HepG2 (cell line): ENCODE data around the gene CPA5. TPM values are rescaled to one million over a fixed set of nuclear protein-coding genes. Genes with fewer than 3 reads are reported as not detected.

Experiments
- ATAC-seq: fragments of 200-7000 bp; cut with Tn5 transposase; 3 replicates; pipeline ENCODE4 v1.9.1; 2020; ENCODE audit warnings: mild to moderate bottlenecking, moderate library complexity
- BruUV-seq: library from RNA; stranded (reverse); fragments of 400-500 nt; replicated peaks from 2 replicates; lab custom pipeline; 2021; lab: Mats Ljungman, UMichigan
- CTCF ChIA-PET: fragments of 300-600 bp; formaldehyde crosslinking; extraction: SDS; loops from one replicate; lab custom pipeline; 2021; ENCODE audit warnings: low total read pairs, inconsistent platforms, low intra/inter-chr PET ratio; lab: Yijun Ruan, JAX
- POLR2A ChIA-PET: fragments of 350-600 bp; sonication (Branson Sonifier 250); formaldehyde crosslinking; loops from one replicate; lab custom pipeline; 2020; ENCODE audit warnings: antibody characterized with exemption, inconsistent platforms; lab: Yijun Ruan, JAX
- DNase-seq: peaks from one replicate; pipeline ENCODE4 v3.0.0-alpha.2; 2015; ENCODE audit warnings: low spot score
- FAIRE-seq: peaks from 3 replicates; lab custom pipeline; 2011; peaks lifted over from hg19 to GRCh38; lab: Jason Lieb, UNC
- H2AFZ ChIP-seq: one replicate; pipeline ENCODE4 v1.6.1; 2011; ENCODE audit warnings: low read length, inconsistent platforms
- H3K27ac ChIP-seq: fragments of 300-600 bp; 3 replicates; pipeline ENCODE4 v1.8.0; 2011; ENCODE audit warnings: mixed run types, mild to moderate bottlenecking, mixed read lengths, low read length, inconsistent platforms; ENCODE audit not compliant: insufficient read depth; ENCODE audit errors: extremely low read length
- H3K27me3 ChIP-seq, 2 experiments: fragments of 200-600 bp in 1 of 2; 2 replicates in 1 of 2; 3 replicates in 1 of 2; pipeline versions ENCODE4 v1.6.0 to v1.8.0; 2011; ENCODE audit warnings: low read length in 2 of 2, mild to moderate bottlenecking in 2 of 2, moderate library complexity in 2 of 2, inconsistent platforms in 1 of 2; ENCODE audit not compliant: insufficient read depth in 2 of 2, control insufficient read depth in 1 of 2
- H3K36me3 ChIP-seq, 2 experiments: fragments of 200-600 bp in 1 of 2; replicated peaks in 1 of 2; 2 replicates in 1 of 2; 3 replicates in 1 of 2; pipeline versions ENCODE4 v1.5.1 to v1.8.0; 2011; ENCODE audit warnings: low read length in 2 of 2, inconsistent platforms in 1 of 2; ENCODE audit not compliant: insufficient read depth in 2 of 2, control insufficient read depth in 1 of 2
- H3K4me1 ChIP-seq: 2 replicates; pipeline ENCODE4 v1.5.1; 2012; ENCODE audit warnings: low read length, inconsistent platforms; ENCODE audit not compliant: insufficient read depth
- H3K4me2 ChIP-seq: 2 replicates; pipeline ENCODE4 v1.6.0; 2011; ENCODE audit warnings: low read depth, low read length, inconsistent platforms
- H3K4me3 ChIP-seq, 3 experiments: fragments of 200-600 bp in 1 of 3; sonication (generic), shearing (Covaris generic) in 1 of 3; replicated peaks in 1 of 3; 2 replicates each; pipeline ENCODE4 v1.5.1; 2011 to 2016; ENCODE audit warnings: low read length in 3 of 3, inconsistent platforms in 2 of 3, low read depth in 2 of 3, mild to moderate bottlenecking in 2 of 3, control low read depth in 1 of 3, mixed read lengths in 1 of 3; ENCODE audit not compliant: insufficient read depth in 1 of 3
- H3K79me2 ChIP-seq: one replicate; pipeline ENCODE4 v1.6.1; 2011; ENCODE audit warnings: low read length, inconsistent platforms; ENCODE audit not compliant: insufficient read depth
- H3K9ac ChIP-seq: 2 replicates; pipeline ENCODE4 v1.6.0; 2011; ENCODE audit warnings: mild to moderate bottlenecking, low read depth, low read length, inconsistent platforms; ENCODE audit not compliant: insufficient read depth
- H3K9me3 ChIP-seq: 2 replicates; pipeline ENCODE4 v1.5.1; 2012; ENCODE audit warnings: mild to moderate bottlenecking, low read length
- H4K20me1 ChIP-seq: 2 replicates; pipeline ENCODE4 v1.6.0; 2011; ENCODE audit warnings: inconsistent platforms, mild to moderate bottlenecking, low read length, moderate library complexity; ENCODE audit not compliant: insufficient read depth
- ZBTB40 ChIP-seq, 2 experiments: fragments of 450-650 bp in 1 of 2; sonication (generic) in 1 of 2; formaldehyde crosslinking in 1 of 2; IDR thresholded peaks; 2 replicates each; pipeline versions ENCODE4 v1.6.1 to v1.8.0; 2016 to 2022; ENCODE audit warnings: antibody characterized with exemption in 1 of 2, mild to moderate bottlenecking in 1 of 2, missing genetic modification reagents in 1 of 2
- ZFP36L1 ChIP-seq: sonication (generic); formaldehyde crosslinking; IDR thresholded peaks from 2 replicates; pipeline ENCODE4 v1.8.0; 2022; ENCODE audit warnings: mild to moderate bottlenecking, missing genetic modification reagents, moderate library complexity
- ZNF780A ChIP-seq: sonication (generic); formaldehyde crosslinking; IDR thresholded peaks from 2 replicates; pipeline ENCODE4 v1.8.0; 2022; ENCODE audit warnings: mild to moderate bottlenecking, missing genetic modification reagents, moderate library complexity
- WGBS: methylation state at CpG from one replicate; pipeline ENCODE4 v1.1.6; 2017; ENCODE audit warnings: low lambda C conversion rate; 5-methylcytosine and 5-hydroxymethylcytosine counted together
- in situ Hi-C: cut with HindIII; loops from 2 replicates; pipeline ENCODE4 v1.10.0; 2017; ENCODE audit warnings: low pct_unique_long_range_greater_than_20kb; ENCODE audit not compliant: extremely low pct_ligation_motif_present
- intact Hi-C: fragments of 100-400 bp; cut with micrococcal nuclease; formaldehyde crosslinking; loops from one replicate; pipeline ENCODE4 v1.10.0; 2022; ENCODE audit not compliant: unreplicated experiment
- polyA plus RNA-seq, 8 experiments: library from polyadenylated mRNA; depleted of rRNA in 3 of 8; stranded (reverse) in 7 of 8; unstranded in 1 of 8; fragments of >200 nt; fragmentation: Illumina TruSeq in 4 of 8; extraction: Trizol in 4 of 8; gene quantifications; 2 replicates each; pipeline versions ENCODE4 v1.2.1 to v1.2.3, GENCODE V29; 2011 to 2016; ENCODE audit warnings: low read depth in 4 of 8, missing spikeins in 1 of 8, mixed read lengths in 1 of 8; ENCODE audit not compliant: insufficient read depth in 1 of 8
- total RNA-seq, 5 experiments: library from RNA; depleted of rRNA; stranded (reverse); fragments of >200 nt; fragmentation: Illumina TruSeq; extraction: Trizol; gene quantifications; 2 replicates each; pipeline ENCODE4 v1.2.3, GENCODE V29; 2016; ENCODE audit warnings: low read depth in 1 of 5

The CPA5 gene
- total and polyA plus RNA-seq, 2 of the 13 experiments (the other 11 are each of a cell fraction or from before 2014, with no cell fraction given): 0.48 TPM; not detected in 1

GRCh38 chr7:130366564-130366963, 21.9 kb downstream of the CPA5 start:
- TF ChIP-seq ZBTB40 (IDR thresholded peaks at IDR 0.05) (no peak), ZBTB40 (CRISPR knock-in tag; IDR thresholded peaks at IDR 0.05) (no peak), ZNF780A (CRISPR knock-in tag) (no peak), ZFP36L1 (CRISPR knock-in tag) (no peak)
- Histone ChIP-seq H3K36me3 (no peaks in the 10 kb centered on the region), H3K27ac (no peak overlapping the region), H3K4me1 (peaks cover 71% of the 10 kb centered on the region), H3K4me3 (no peak overlapping the region), H3K27me3 (peaks cover 1 to 24% of the 10 kb centered on the region in 2 experiments; a peak in 4 of 5 replicates), H3K9me3 (no peaks in the 10 kb centered on the region), H4K20me1 (no peaks in the 10 kb centered on the region), H2AFZ (no peak overlapping the region), H3K4me2 (no peak overlapping the region), H3K9ac (no peak overlapping the region), H3K79me2 (no peaks in the 10 kb centered on the region)
- WGBS: 60% methylated on average over 1 of the region's 6 CpGs
- ChIA-PET POLR2A (no interaction called here), CTCF (no interaction called here)
- DNase-seq (no peak), ATAC-seq (no peak), FAIRE-seq (no peak)
- in situ Hi-C loops (no loop called here), intact Hi-C loops (loop anchor here (5.0 kb wide), 1 partner anchor 101 kb away; no protein-coding TSS in a partner anchor)
- BruUV-seq: no TSS peak
